HG03108 (cell line): ENCODE results near the gene MRPL9.
A peak's percentile ranks its signal among the peaks of the same experiment; 100 is the strongest.
"Not testable (repeated sequence)": the region's sequence is repeated elsewhere in the genome, so short reads cannot be mapped to it uniquely, and the experiment has no call there.

Source experiments
- ATAC-seq: cut with Tn5 transposase; IDR thresholded peaks from one replicate; pipeline ENCODE4 v1.9.1; 2021; ENCODE audit warnings: moderate library complexity; ENCODE audit not compliant: unreplicated experiment

Gene MRPL9

DNA sequence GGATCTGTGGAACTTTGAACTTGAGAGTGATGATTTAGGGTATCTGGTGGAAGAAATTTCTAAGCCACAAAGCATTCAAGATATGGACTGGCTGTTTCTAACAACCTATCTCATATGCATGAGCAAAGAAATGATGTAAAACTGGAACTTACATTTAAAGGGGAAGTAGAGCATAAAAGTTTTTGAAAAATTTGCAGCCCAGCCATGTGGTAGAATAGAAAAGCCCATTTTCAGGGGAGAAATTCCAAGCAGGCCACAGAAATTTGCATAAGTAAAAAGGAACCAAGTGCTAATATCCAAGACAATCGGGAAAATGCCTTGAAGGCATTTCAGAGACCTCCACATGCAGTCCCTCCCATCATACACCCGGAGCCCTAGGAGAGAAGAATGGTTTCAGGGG lies 26.3 kb downstream of the MRPL9 start:
- ATAC-seq: no peak

DNA sequence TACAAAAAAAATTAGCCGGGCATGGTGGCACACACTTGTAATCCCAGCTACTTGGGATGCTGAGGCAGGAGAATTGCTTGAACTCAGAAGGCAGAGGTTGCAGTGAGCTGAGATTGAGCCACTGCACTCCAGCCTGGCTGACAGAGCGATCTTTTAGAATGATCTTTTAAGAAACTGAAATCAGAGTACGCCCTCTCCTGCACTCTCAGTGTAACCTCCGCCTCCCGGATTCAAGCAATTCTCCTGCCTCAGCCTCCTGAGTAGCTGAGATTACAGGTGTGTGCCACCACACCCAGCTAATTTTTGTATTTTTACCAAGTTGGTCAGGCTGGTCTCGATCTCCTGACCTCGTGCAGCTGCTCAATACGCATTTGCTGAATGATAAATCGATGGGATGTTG lies 29.3 kb downstream of the MRPL9 start:
- not testable (repeated sequence) for ATAC-seq

DNA sequence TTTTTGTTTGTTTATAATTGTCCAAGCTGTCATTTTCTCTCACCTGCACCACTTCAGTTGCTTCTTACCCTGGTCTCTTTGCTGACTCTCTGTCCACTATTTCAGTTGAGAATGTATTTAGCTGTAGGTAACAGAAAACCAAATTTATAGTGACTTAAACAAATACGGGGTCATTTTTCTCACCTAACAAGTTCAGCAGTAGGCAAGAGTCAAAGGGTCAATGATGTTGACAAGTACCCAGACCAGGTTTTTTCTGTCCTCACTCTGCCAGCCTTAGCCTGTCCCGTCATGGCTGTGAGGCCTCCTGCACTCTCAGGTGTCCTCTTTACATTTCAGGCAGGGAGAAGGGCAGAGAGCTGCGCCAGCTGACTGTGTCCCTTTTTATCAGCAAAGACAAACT lies 30.2 kb downstream of the MRPL9 start:
- ATAC-seq: no peak

DNA sequence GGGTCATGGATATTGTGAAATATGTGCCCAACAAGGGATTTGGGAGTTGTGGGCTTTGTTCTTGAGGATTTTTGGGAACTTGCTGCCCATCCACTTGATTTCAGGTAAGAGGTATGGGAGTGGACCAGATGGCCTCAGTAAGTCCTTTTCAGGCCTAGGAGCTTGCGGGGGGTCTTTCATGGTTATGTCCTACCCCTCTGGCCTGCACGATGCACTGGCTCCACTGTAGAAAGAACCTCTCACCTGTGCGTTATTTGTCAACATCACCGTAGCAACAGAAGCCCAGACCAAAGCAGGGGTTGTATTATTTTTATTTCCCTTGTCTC lies 33.4 kb downstream of the MRPL9 start:
- ATAC-seq: no peak

DNA sequence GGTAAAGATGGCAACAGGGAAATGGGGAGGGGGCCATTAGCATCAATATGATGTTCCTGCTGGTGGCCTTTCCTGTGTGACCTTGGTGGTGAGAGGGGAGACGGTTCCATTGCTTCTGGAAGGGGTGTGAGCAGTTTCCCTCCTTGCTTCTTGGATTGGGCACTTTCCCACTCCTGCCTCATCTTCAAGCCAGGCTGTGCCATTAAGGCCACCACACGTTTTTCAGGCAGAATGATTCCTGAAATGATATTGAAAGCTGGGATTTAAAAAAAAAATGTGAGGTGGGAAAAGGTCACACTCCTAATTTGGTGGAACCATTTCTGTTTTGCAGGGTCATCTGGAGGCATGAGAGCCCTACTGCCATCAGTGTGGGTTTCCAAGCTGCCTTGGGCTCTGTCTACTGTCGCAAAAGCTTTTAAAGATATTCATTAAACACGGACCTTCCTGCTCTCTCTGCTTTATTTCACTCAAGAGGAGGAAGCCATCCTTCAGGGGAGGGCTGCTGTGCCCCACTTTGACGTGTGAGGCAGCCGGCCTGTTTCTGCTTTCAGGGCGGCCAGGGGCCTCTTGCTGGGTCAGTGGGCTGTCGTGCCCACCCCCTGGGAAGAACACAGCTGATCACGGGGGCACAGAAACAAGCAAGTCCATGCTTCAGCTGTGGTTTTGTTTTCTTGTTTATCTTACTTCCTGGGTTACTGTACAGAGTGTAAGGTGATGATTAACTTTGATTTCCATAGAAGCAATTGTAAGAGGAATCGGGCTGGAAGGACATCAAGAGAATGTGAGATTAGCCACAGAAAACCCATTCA lies 33.9 kb downstream of the MRPL9 start:
- no peak for ATAC-seq

DNA sequence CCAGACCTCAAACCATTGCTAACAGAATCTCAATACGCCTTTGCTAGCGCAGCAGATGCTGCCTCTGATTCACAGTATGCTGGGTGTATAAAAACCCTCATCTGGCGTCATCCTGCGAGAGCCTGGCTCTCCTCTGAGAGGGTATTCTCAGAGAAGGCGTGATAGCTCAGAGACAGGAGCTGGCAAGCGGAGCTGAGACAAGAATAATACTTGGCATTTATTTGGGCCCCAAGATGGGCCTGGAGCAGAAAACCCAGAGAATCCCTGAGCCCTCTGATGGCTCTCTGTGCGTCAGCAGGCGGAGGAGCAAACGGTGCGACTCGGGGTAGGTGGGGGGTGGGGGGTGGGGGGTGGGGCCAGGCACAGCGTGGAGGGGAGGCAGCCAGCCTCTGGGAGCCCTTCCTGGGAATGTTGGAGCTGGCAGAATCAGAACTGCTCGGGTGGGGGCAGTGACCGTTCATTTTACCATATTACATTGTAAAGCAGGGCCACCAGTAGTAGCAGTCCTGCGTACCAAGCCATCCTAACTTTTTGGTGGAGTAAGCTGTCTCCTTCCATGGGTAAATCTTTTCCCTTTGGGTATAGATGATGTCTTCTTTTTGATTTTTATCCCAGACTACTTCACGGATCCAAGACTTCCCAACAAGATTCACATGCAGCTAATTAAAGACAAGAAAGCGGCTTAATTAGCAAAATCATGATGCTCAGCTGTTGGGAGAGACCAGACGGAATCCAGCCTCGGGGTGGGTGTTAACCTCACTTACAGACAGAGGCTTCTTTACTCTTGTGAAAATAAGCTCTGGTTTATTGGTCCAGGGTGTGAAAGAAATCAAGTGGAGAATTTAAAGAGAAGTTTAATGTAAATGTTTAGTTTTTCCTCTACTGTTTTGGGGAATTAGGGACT lies 34.9 kb downstream of the MRPL9 start:
- ATAC-seq: no peak

DNA sequence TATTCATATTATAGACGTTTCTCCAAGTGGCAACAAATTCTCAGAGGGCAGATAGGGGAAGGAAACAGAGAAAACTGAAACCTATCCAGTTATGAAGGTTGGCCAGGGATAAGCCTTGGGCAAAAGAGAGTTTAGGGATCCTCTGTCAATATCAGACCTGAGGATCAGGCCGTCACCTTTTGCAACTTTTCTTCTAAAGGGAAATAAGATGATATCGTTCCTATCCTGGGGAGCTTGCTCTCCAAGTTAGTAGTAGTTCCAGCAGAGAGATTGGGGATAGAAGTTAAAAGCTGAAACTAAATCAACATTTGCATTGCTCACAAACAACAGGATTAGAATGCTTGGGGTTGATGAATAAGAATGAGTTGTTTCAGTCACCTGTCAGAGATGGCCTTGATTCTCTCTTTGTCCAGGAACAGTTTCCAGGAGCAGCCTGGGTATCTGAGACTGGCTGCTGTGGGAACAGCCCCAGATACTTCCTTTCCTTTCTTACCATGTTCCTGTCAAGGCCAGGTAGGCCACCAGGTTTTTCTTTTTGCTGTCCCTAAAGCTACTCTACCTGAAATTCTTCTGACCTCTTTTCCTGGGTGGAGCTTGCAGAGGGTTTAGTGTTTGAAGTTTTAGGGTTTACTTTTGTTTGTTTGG lies 39.4 kb downstream of the MRPL9 start:
- no peak for ATAC-seq

DNA sequence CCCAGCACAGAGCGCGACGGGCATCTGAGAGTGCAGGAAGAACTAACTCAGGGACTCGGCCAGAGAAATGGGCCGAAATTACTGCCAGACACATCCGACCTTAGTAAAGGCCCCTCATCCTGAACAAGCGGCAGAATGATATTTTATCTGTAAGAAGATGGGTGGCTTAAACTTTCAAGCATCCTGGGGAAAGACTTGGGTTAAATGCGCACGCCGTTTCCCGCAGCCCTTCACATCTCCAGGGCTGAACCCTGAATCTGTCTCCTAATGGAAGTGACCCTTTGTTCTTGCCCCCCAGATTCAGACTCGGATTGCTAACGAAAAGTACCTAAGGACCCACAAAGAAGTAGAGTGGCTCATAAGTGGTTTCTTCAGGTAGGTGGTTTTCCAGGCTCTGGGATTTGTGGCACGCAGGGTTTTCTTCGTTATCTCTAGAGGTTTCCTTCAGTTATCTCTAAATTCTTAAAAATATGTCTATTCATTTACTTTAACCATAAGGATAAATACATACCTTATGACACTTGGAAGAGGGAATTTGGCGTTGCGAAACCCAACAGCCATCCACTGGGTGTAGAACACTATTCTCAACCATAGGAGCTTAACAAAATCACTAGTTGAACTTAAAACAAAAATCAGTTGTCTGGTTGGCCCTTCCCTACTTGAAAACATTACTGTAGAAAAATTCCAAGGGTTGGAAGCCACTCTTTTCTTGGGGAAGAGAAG lies 41.3 kb downstream of the MRPL9 start:
- no peak for ATAC-seq

DNA sequence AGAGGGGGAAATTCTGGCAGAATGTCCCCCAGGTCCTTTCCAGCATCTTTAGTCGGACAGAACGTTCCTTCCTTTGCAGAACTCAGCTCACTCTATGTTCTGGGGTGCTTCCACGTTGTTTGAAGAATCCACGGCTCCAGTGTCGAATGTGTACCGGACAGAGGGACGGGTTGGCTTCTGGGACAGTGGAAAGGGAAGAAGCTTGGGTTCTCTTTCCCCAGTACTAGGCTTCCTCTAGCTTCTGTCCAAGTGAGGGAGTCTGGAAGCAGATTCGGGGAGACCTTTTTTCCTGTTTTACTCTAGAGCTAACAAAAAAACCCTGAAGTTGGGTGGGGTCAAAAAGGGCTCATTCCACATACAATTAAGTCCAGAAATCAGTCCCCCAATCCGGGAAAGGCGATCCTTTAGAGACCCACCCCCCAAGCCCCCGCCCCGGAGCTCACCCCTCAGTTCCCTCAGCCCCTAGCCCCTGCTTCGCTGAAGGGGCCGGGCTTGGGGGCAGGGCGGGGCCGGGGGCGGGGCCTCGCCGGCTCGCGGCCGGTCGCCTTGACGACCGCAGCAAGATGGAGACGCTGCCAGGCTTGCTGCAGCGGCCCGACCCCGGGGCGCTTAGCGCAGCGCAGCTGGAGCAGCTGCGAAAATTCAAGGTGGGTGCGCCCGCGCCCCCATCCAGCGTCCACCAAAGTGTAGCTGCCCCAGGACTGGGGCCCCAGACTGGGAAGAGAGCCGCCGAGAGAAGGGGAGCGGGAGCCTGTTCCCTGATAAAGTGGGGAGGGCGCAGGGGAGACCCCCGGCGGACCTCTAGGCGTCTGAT lies 42.1 kb downstream of the MRPL9 start, which contains the start of gene RIIAD1:
Gene RIIAD1 (plus strand): TSS at position 549 of the 814 bp plus-strand sequence. CDS start 15 bp downstream, at position 564.
- peak; percentile 60 for ATAC-seq

DNA sequence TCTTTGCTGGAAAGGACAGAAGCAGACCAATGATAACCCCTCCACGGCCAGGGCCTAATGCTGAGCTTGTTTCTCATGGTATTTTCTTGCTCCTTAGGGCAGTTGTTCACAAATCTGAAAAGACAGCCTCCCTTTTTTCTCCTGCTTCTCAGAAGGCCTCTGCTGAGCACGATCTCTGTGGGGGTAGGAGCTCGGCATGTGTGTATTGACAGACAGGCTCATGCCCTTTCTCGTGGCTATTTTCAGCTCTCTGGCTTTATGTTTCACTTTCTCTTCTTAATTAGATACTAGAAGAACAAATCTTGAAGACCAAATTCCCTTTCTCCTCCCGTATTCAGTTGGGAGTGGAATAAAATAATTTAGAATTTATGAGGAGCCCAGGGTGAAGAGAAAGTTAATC lies 42.7 kb downstream of the MRPL9 start:
- no peak for ATAC-seq

DNA sequence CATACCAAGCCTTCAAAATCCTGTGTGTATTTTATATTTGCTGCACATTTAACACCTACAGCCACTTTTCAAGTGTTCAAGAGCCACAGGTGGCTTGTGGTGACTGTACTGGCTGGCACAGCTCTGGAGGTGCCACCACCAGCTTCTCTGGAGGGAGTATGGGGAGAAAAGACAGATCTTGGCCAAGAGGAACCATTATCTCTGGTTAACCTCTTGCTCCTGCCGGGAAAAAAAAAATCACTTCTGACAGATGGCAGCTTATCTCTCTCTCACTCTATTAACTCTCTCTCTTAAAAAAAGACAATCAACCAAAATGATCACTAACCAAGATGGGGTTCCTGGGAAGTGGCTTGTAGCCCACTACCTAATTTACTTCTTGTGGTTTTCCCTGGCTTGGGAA lies 43.2 kb downstream of the MRPL9 start:
- ATAC-seq: no peak

DNA sequence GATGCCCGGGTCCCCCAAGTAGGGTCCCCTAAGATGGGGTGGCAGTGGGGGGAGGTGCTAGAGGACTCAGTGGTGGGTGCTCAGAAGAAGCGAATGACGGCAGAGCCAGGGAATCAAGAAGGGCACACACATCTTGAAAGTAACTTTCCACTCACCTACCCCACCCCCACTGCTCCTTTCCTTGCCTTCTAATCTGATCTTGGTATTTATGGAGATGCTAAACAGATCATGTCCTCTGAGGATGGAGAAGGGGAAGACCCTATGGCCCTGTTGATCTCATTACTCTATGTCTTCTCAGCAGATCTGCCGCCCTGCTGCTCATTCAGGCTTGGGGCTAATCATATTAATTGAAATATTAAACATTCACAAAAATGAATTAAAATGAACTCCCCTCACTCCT lies 44.6 kb downstream of the MRPL9 start:
- ATAC-seq: no peak

DNA sequence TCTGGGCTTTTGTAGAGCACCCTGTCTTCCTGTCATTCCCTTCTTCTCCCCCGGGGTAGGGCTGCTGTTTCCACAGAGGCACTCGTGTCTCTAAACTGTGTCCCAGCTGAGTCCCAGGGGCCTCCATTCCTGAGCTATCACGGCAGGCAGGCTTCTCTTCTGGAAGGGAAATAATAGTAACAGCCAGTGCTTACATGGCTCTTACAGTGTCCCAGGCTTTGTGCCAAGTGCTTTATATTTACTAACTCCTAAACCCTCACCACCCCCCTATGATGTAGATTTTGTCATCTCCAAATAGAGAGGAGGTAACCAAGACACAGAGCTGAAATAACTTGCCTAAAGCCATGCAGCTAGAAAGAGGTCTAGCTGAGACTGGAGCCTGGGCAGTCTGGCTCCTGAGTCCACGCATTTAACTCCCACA lies 45.3 kb downstream of the MRPL9 start:
- ATAC-seq: no peak

DNA sequence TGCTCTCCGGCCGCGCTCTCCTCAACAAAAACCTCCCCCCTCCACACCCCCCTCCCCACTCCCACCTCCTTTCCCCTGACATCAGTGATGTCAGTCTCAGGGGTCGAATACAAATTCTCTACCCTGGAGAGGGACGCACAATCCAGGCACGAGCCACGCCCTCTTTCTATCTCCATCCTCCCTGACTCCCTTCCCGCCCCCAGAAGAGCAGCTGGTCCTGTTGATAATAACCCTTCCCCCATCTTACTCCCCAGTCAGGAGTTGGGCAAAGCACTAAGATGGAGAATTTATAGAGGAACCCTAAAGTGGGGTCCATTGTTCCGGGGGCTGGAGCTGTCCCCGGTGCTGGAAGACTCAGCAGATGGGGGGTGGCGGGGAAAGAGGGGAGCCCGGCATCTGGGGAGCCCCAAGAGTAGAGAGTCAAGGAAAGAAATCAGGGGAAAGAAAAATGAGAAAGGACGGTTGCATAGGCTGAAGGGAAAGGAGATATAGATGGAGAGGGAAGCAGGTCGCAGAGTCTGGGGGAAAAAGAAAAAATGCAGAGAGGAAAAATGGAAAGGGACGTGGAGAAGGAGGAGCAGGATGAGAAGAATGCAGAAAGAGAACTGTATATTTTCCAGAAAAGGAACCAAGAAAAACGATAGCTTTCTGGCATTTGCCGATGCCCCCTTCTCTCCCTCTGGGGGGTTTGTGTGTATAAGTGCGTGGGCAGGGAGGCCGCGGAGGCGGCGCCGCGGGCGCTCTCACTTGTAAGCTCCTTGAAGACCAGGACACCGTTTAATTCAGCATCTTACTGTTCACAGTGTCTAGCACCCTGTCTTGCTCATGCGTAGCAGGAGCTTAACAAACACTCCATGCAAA lies 46.3 kb downstream of the MRPL9 start, which contains the start of gene CELF3:
Gene CELF3 (minus strand): TSS at position 33 of the 861 bp plus-strand sequence. CDS start 783 bp downstream, outside the sequence.
- no peak for ATAC-seq

DNA sequence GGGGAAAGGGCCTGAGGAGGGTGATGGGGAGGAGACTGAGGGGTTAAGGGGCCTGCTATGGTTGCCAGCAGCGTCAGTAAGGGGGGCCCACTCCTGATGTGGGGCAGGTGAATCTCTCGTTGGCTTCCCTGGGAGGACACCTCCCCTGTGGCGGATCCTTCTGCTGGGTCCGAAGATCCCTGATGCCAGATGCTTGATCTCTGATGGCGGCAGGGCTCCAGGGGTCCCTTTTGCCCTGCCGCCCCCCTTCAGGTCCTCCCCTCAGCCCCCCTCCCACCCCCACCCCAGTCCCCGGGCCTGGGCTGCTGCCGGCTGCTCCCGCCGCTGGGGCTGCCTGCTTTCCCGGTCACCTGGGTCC lies 46.9 kb downstream of the MRPL9 start:
- no peak for ATAC-seq

DNA sequence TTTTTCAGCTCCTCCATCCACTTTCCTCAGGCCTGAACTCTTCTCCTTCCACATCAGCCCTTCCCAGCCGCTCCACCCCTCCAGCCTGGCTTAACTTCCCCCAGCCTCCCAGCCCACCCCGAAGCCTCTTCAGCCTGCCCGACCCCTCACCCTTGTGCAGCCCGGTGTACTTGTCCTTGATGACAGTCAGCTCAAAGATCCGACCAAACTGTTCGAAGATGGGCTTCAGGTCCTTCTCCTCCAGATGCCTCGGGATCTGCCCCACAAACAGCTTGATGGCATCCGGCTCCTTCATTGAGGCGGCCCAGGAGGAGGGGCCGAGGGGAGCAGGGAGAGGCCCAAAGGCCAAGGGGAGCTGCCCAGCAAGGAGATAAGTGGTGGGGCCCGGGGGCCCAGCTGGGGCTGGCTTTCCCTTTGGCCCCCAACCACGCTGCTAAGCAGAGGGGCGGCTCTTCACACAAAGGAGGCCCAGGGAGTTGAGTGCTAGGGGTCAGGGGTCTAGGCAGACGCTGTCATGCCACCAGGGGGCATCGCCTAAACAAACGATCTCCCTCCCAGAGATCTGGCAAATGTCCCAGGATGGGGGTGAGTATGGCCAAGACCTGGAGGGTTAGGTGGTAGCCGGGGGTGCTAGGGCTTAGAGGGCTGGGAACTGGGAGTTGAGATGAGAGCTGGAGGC lies 47.4 kb downstream of the MRPL9 start:
- no peak for ATAC-seq

DNA sequence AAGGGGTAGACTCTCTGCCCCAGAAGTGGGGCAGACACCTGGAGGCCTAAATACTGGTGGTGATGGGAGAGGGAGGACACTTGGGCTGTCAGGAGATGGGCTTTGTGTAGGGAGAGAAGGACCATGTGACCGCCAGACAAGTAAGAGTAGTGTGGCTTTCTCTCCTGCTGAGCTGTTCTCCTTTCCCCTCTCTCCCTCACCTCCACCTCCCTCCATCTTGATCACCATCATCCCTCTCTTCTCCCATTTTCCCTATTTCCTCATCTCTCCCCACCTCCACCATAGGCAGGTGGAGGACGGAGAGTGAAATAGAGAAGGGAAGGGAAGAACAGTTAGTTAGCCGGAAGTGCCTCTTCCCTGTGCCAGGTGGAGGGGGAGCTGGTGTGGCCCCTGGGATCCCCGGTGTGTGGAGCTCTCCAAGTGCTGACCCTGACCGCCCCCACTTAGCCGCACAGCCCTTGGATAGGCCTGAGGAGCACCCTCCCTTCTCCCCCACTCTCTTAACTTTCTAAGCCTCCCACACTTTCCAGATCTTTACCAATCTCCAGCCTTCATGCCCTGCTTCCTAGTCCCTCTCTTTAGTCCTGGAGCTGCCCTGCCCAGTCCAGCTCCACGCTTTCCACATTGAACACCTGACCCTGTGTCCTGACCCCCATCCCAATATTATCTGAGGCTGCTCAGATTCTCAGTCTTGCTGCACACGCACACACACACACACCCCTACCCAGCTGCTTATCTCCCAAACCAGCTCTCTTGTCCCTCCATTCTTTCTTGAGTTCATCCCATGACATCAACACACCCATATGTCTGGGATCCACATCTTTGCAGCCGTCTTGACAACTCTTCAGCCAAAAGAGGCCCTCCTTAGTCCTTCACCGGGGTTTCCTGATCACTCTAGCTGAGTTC lies 48.2 kb downstream of the MRPL9 start:
- ATAC-seq: no peak

DNA sequence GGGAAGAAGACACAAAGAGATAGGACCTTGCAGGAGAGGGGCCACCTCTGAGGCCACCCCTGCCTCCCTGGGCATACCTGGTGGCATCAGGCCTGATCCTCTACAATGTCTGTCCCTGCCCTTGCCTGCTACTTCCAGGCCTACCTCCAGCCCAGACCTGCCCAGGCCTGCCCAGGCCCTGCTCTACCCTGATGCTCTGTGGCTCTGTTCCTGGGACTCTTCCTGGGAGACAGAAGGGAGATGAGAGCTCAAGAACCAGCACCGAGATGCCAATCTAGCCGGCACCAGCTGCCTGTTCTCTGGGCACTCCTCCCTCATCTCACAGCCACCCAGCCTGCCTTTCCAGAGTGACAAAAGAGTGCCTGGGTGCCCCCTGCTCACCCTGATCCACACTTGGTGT lies 49.4 kb downstream of the MRPL9 start:
- ATAC-seq: no peak
